Ovary (tissue), 9 donors: ENCODE results near the gene SP2. TPM values are rescaled to one million over a fixed set of nuclear protein-coding genes. Genes with fewer than 3 reads are reported as not detected.

Source experiments
- DNase-seq, 5 donors: peaks; one replicate each; pipeline ENCODE4 v3.0.0-alpha.2; 2019 to 2020
- H3K27ac ChIP-seq, 2 donors: fragments of 200-600 bp; one replicate each; pipeline versions ENCODE4 v1.5.1 to v1.8.0; 2019 to 2022
- H3K27me3 ChIP-seq: fragments of 200-600 bp; one replicate; pipeline ENCODE4 v1.8.0; 2022
- H3K36me3 ChIP-seq: fragments of 200-600 bp; sonication (generic); one replicate; pipeline ENCODE4 v1.5.1; 2019
- H3K4me1 ChIP-seq: one replicate; pipeline ENCODE4 v1.8.1; 2013; ENCODE audit warnings: mild to moderate bottlenecking, moderate library complexity; ENCODE audit not compliant: insufficient read depth
- H3K4me3 ChIP-seq: fragments of 200-600 bp; sonication (generic); one replicate; pipeline ENCODE4 v1.5.1; 2017
- H3K9me3 ChIP-seq, 2 donors: fragments of 200-600 bp in 1 of 2; sonication (generic) in 1 of 2; one replicate each; pipeline versions ENCODE4 v1.5.1 to v1.8.1; 2013 to 2019; ENCODE audit warnings: mild to moderate bottlenecking in 1 of 2, moderate library complexity in 1 of 2
- CTCF ChIP-seq, 3 donors: fragments of 450-650 bp in 2 of 3; fragments of 200-600 bp in 1 of 3; IDR thresholded peaks; one replicate each; pipeline versions ENCODE4 v1.5.1 to v1.8.0; 2016 to 2022; ENCODE audit warnings: antibody characterized with exemption in 3 of 3, mild to moderate bottlenecking in 1 of 3
- EP300 ChIP-seq: sonication (generic); formaldehyde crosslinking; IDR thresholded peaks from one replicate; pipeline ENCODE4 v1.6.1; 2017; ENCODE audit warnings: antibody characterized with exemption
- POLR2A ChIP-seq: fragments of 450-650 bp; IDR thresholded peaks from one replicate; pipeline ENCODE4 v1.6.1; 2017; ENCODE audit warnings: antibody characterized with exemption, mild to moderate bottlenecking, moderate library complexity
- WGBS, 3 donors: extraction: QIAGEN DNeasy Blood & Tissue Kit in 1 of 3; methylation state at CpG; one replicate each; pipeline versions ENCODE4 v1.1.5 to v1.1.7; 2013 to 2017; 5-methylcytosine and 5-hydroxymethylcytosine counted together
- intact Hi-C, 4 donors: fragments of 100-400 bp; cut with DNase I; formaldehyde crosslinking; loops; one replicate each; pipeline versions ENCODE4 v1.11.0 to v1.15.1; 2022 to 2023
- polyA plus RNA-seq, 2 donors: library from polyadenylated mRNA; stranded (reverse); fragments of 200-250 nt in 1 of 2; fragments of 350-450 nt in 1 of 2; fragmentation: Illumina TruSeq in 1 of 2; extraction: RNeasy Lipid Tissue Mini Kit (QIAGEN cat#74804) in 1 of 2; gene quantifications; one replicate each; pipeline ENCODE4 v1.2.3, GENCODE V29; 2013 to 2014
- total RNA-seq, 7 donors: library from RNA; depleted of rRNA in 2 of 7; stranded (reverse); fragments of >200 nt in 2 of 7; fragmentation: NEBNext Ultra II Directional in 3 of 7; extraction: Animal tissue kit (Norgen Biotek cat#: 25700) in 3 of 7; gene quantifications; one replicate each; pipeline versions ENCODE4 v1.1.0 to v1.2.4, GENCODE V29; 2016 to 2023
- donor health status: DM: no; HTN: no; CAD: no; lungs with moderate emphysema.
- donor health status: DM: no; HTN: no; CAD: no.
- donor health status: Bipolar disorder and iron deficiency.
- donor health status: DM: yes; HTN: yes; CAD: no.
- donor health status: DM: no; HTN: no; CAD: no.
- donor health status: DM: yes; HTN: yes; CAD: no.

SP2 gene
- total and polyA plus RNA-seq, 9 donors = 2.6 to 22.5 (median 14.7) TPM

GRCh38 chr17:47969930-47970724, 74.1 kb downstream of the SP2 start:
- H3K9me3 ChIP-seq = no peaks in the 10 kb centered on the region
- WGBS, 3 donors = 25 to 32% (median 30%) methylated on average over 15 of the region's 15 CpGs
- H3K4me1 ChIP-seq = peaks cover 14% of the 10 kb centered on the region
- H3K27ac ChIP-seq = no peak overlapping the region
- intact Hi-C loops = loop anchor here in 1 of 4 donors (5.0 to 10.0 kb wide), 2 partner anchors 45 to 73 kb away; partner anchors contain the start of gene SP2
- H3K27me3 ChIP-seq = no peaks in the 10 kb centered on the region
- TF ChIP-seq POLR2A = no peak
- TF ChIP-seq CTCF (IDR thresholded peaks at IDR 0.05) = no peak
- TF ChIP-seq EP300 = no peak
- peak overlapping the region; percentile 37 for H3K4me3 ChIP-seq
- peak in 1 of 5 donors; percentile 33 for DNase-seq
- H3K36me3 ChIP-seq = no peaks in the 10 kb centered on the region

GRCh38 chr17:47970725-47971499, 74.9 kb downstream of the SP2 start, which contains the start of gene CDK5RAP3:
Gene CDK5RAP3 (plus strand): TSS chr17:47971113. CDS start chr17:47971147, 34 bp downstream.
- intact Hi-C loops = loop anchor here in 1 of 4 donors (5.0 kb wide), 1 partner anchor 74 kb away; the partner anchor contains the start of gene SP2
- H3K4me1 ChIP-seq = peaks cover 11% of the 10 kb centered on the region
- WGBS, 3 donors = 0 to 1% (median 0%) methylated on average over 61 to 62 of the region's 62 CpGs

GRCh38 chr17:47973541-47973940, 77.5 kb downstream of the SP2 start:
- H3K27me3 ChIP-seq = no peaks in the 10 kb centered on the region
- H3K27ac ChIP-seq = no peak overlapping the region
- DNase-seq = no peak
- intact Hi-C loops = loop anchor here in 1 of 4 donors (5.0 kb wide), 1 partner anchor 76 kb away; the partner anchor contains the start of gene SP2
- H3K4me1 ChIP-seq = peaks cover 4% of the 10 kb centered on the region
- no peak for TF ChIP-seq POLR2A
- TF ChIP-seq CTCF (IDR thresholded peaks at IDR 0.05) = no peak
- no peak for TF ChIP-seq EP300
- H3K4me3 ChIP-seq = no peak overlapping the region
- no peaks in the 10 kb centered on the region for H3K36me3 ChIP-seq
- no peaks in the 10 kb centered on the region for H3K9me3 ChIP-seq
- WGBS, 3 donors = 89 to 91% (median 90%) methylated on average over 8 of the region's 8 CpGs

More at GRCh38 chr17:47970725-47971499, 74.9 kb downstream of the SP2 start, which contains the start of gene CDK5RAP3:
- Histone ChIP-seq H3K36me3 (no peaks in the 10 kb centered on the region), H3K4me3 (peak within 1 kb of the TSS; percentile 94), H3K9me3 (no peaks in the 10 kb centered on the region), H3K27me3 (no peaks in the 10 kb centered on the region), H3K27ac (peak within 1 kb of the TSS; percentile 2 to 78)
- peak; percentile 99 to 100 (median 100) for DNase-seq
- TF ChIP-seq CTCF (IDR thresholded peaks at IDR 0.05) (peak; percentile 97 to 99 (median 99)), POLR2A (peak; percentile 64), EP300 (no peak)

GRCh38 chr17:47975189-47975822, 79.3 kb downstream of the SP2 start:
- DNase-seq = no peak
- H3K4me3 ChIP-seq = no peak overlapping the region
- H3K36me3 ChIP-seq = no peaks in the 10 kb centered on the region
- no peak for TF ChIP-seq POLR2A
- no peak for TF ChIP-seq EP300
- TF ChIP-seq CTCF (IDR thresholded peaks at IDR 0.05) = no peak
- no peak overlapping the region for H3K27ac ChIP-seq
- intact Hi-C loops = loop anchor here in 1 of 4 donors (5.0 kb wide), 1 partner anchor 42 kb away; no protein-coding TSS in a partner anchor
- peaks cover 2% of the 10 kb centered on the region for H3K4me1 ChIP-seq
- WGBS, 3 donors = 77 to 82% (median 81%) methylated on average over 15 of the region's 15 CpGs
- H3K9me3 ChIP-seq = no peaks in the 10 kb centered on the region
- no peaks in the 10 kb centered on the region for H3K27me3 ChIP-seq
